ENCODE measurements around the gene HIVEP3. TPM values are rescaled to one million over a fixed set of nuclear protein-coding genes. Genes with fewer than 3 reads are reported as not detected.

Gene HIVEP3
- total and polyA plus RNA-seq, 2 of the 13 experiments (the other 11 are each of a cell fraction or from before 2014, with no cell fraction given) = 0.05 TPM; not detected in 1

DNA sequence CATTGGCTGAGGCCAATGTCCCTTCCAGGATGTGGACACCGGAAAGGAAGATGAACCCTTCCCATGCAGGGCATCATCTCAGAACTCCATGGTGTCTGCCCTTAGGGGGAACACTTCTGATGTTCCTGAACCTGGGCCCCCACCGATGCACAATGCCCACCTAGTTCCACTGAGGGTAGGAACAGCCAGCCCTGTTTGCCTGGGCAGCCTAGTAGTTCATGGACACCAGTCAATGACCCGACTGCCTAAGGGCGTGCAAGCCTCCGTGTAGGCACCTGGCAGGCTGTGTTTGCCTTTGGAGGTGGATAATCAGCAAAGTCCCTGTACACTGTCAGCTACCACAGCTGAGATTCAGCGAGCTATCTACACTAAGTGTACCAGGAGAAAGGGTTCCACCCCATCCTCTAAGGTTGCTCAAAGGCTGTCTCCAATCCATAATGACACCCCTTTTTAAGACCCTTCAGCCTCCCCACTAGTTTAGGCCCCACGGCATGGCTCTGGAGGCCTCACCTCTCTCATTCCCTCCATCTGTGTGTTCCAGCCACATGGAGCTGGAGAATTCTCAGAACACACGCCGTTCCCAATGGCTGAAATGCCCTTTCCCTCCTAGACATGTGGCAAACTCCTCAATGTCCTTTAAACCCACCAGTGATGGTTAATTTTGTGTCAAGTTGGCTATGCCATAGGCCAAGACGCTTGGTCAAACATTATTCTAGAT, 309.4 kb downstream of the HIVEP3 start:
- DNase-seq (ENCODE audit: low spot score) (no peak), FAIRE-seq (no peak), ATAC-seq (no peak)
- intact Hi-C loops (cut with micrococcal nuclease; ENCODE audit: unreplicated experiment) (no loop called here), in situ Hi-C loops (cut with HindIII; ENCODE audit: extremely low pct_ligation_motif_present, low pct_unique_long_range_greater_than_20kb) (no loop called here)
- ChIA-PET CTCF (ENCODE audit: low intra/inter-chr PET ratio, low total read pairs) (no interaction called here), POLR2A (no interaction called here)
- H3K9ac ChIP-seq (ENCODE audit: insufficient read depth, low read depth, low read length) = no peak overlapping the region
- H3K79me2 ChIP-seq (ENCODE audit: insufficient read depth, low read length) = no peaks in the 10 kb centered on the region
- H4K20me1 ChIP-seq (ENCODE audit: insufficient read depth, low read length) = no peaks in the 10 kb centered on the region
- BruUV-seq (replicated peaks) = no TSS peak
- H2AFZ ChIP-seq (ENCODE audit: low read length) = no peak overlapping the region
- H3K36me3 ChIP-seq (replicated peaks in 1 of 2; ENCODE audit: control insufficient read depth in 1 of 2, insufficient read depth in 2 of 2, low read length in 2 of 2) = no peaks in the 10 kb centered on the region
- TF ChIP-seq ZNF274 (CRISPR knock-in tag; IDR thresholded peaks at IDR 0.05) = no peak
- TF ChIP-seq FOXA1 (IDR thresholded peaks at IDR 0.05) = no peak
- TF ChIP-seq FOXA1 (CRISPR knock-in tag; IDR thresholded peaks at IDR 0.05) = no peak
- TF ChIP-seq, protein P1, sequence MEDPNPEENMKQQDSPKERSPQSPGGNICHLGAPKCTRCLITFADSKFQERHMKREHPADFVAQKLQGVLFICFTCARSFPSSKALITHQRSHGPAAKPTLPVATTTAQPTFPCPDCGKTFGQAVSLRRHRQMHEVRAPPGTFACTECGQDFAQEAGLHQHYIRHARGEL (CRISPR knock-in tag; IDR thresholded peaks at IDR 0.05) = no peak
- TF ChIP-seq JDP2 (CRISPR knock-in tag; IDR thresholded peaks at IDR 0.05; ENCODE audit: borderline replicate concordance) = no peak
- TF ChIP-seq STAG1 (CRISPR knock-in tag; IDR thresholded peaks at IDR 0.05) = no peak
- TF ChIP-seq PTBP1 (IDR thresholded peaks at IDR 0.05; ENCODE audit: low read depth, low read length, poor library complexity, severe bottlenecking) = no peak
- H3K9me3 ChIP-seq (ENCODE audit: low read length) = no peaks in the 10 kb centered on the region
- WGBS (ENCODE audit: low lambda C conversion rate) = 10% methylated on average over 8 of the region's 10 CpGs
- no peak overlapping the region for H3K4me3 ChIP-seq (replicated peaks in 1 of 3; ENCODE audit: insufficient read depth in 1 of 3, low read depth in 2 of 3, low read length in 3 of 3)
- H3K27ac ChIP-seq (ENCODE audit: extremely low read length, insufficient read depth, low read length) = no peak overlapping the region
- peaks cover 6 to 34% of the 10 kb centered on the region in 2 experiments; a peak in 2 of 5 replicates for H3K27me3 ChIP-seq (ENCODE audit: control insufficient read depth in 1 of 2, insufficient read depth in 2 of 2, low read length in 2 of 2)
- H3K4me2 ChIP-seq (ENCODE audit: low read depth, low read length) = no peak overlapping the region
- no peaks in the 10 kb centered on the region for H3K4me1 ChIP-seq (ENCODE audit: insufficient read depth, low read length)

DNA sequence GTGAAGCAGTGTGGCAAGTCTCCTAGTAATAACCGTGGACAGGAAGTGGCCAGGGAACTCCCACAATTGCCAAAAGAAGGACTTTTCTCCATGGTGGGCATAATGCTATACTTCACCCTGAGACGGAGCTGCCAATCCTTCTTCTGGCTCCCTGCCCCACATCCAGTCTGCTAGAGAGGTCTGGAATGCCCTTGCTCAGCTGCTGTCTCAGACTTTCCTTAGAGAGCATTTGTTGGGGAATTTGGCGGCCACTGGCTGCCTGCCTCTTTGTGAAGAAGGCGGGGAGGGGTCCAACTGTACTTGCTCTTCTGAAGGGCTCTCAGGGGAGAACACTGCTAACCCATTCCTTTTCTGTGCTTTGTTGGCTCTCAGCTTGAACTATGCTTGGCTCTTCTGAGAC, 310.5 kb downstream of the HIVEP3 start:
- Histone ChIP-seq H3K9ac (ENCODE audit: insufficient read depth, low read depth, low read length) (no peak overlapping the region), H4K20me1 (ENCODE audit: insufficient read depth, low read length) (no peaks in the 10 kb centered on the region), H3K4me2 (ENCODE audit: low read depth, low read length) (no peak overlapping the region), H3K27ac (ENCODE audit: extremely low read length, insufficient read depth, low read length) (no peak overlapping the region), H3K36me3 (replicated peaks in 1 of 2; ENCODE audit: control insufficient read depth in 1 of 2, insufficient read depth in 2 of 2, low read length in 2 of 2) (no peaks in the 10 kb centered on the region), H3K4me3 (replicated peaks in 1 of 3; ENCODE audit: insufficient read depth in 1 of 3, low read depth in 2 of 3, low read length in 3 of 3) (no peak overlapping the region), H3K4me1 (ENCODE audit: insufficient read depth, low read length) (no peaks in the 10 kb centered on the region), H2AFZ (ENCODE audit: low read length) (no peak overlapping the region), H3K79me2 (ENCODE audit: insufficient read depth, low read length) (no peaks in the 10 kb centered on the region), H3K9me3 (ENCODE audit: low read length) (no peaks in the 10 kb centered on the region), H3K27me3 (ENCODE audit: control insufficient read depth in 1 of 2, insufficient read depth in 2 of 2, low read length in 2 of 2) (peaks cover 6 to 31% of the 10 kb centered on the region in 2 experiments; a peak in 2 of 5 replicates)
- FAIRE-seq (no peak), DNase-seq (ENCODE audit: low spot score) (no peak), ATAC-seq (no peak)
- intact Hi-C loops (cut with micrococcal nuclease; ENCODE audit: unreplicated experiment) (no loop called here), in situ Hi-C loops (cut with HindIII; ENCODE audit: extremely low pct_ligation_motif_present, low pct_unique_long_range_greater_than_20kb) (no loop called here)
- CTCF ChIA-PET (ENCODE audit: low intra/inter-chr PET ratio, low total read pairs) = no interaction called here
- POLR2A ChIA-PET = no interaction called here
- WGBS (ENCODE audit: low lambda C conversion rate) = 14% methylated on average over 2 of the region's 4 CpGs
- no TSS peak for BruUV-seq (replicated peaks)
- TF ChIP-seq ZNF558 (CRISPR knock-in tag; IDR thresholded peaks at IDR 0.05; ENCODE audit: borderline replicate concordance) = no peak
- TF ChIP-seq NFATC3 (CRISPR knock-in tag; IDR thresholded peaks at IDR 0.05) = no peak
- TF ChIP-seq NR3C1 (CRISPR knock-in tag; IDR thresholded peaks at IDR 0.05) = no peak
- no peak for TF ChIP-seq ZBTB7B (CRISPR knock-in tag; IDR thresholded peaks at IDR 0.05)
- TF ChIP-seq ZNF549 (CRISPR knock-in tag; IDR thresholded peaks at IDR 0.05) = no peak

Data from HepG2 (cell line).